HG03378 (cell line): Measurements from ENCODE around the gene CDC42BPB.

Experiments used
- ATAC-seq: cut with Tn5 transposase; IDR thresholded peaks from one replicate; pipeline ENCODE4 v1.9.1; 2021; ENCODE audit warnings: mild to moderate bottlenecking, moderate library complexity; ENCODE audit not compliant: unreplicated experiment

Gene CDC42BPB

GRCh38 chr14:102971314-102971713 is 86.0 kb downstream of the CDC42BPB start:
- no peak for ATAC-seq

GRCh38 chr14:102970496-102970895 is 86.9 kb downstream of the CDC42BPB start:
- no peak for ATAC-seq

GRCh38 chr14:102969901-102970300 is 87.4 kb downstream of the CDC42BPB start:
- ATAC-seq: no peak

- ATAC-seq: no peak
Measured at GRCh38 chr14:102969060-102969791, 88.1 kb downstream of the CDC42BPB start.

GRCh38 chr14:102968306-102968705 is 89.0 kb downstream of the CDC42BPB start:
- ATAC-seq: no peak

GRCh38 chr14:102967506-102967795 is 89.9 kb downstream of the CDC42BPB start:
- ATAC-seq: no peak

- no peak for ATAC-seq
Measured at GRCh38 chr14:102966681-102967505, 90.5 kb downstream of the CDC42BPB start.

- no peak for ATAC-seq
Measured at GRCh38 chr14:102965971-102966655, 91.2 kb downstream of the CDC42BPB start.

GRCh38 chr14:102965282-102965681 is 92.1 kb downstream of the CDC42BPB start:
- ATAC-seq: no peak

GRCh38 chr14:102964152-102964730 is 93.1 kb downstream of the CDC42BPB start:
- ATAC-seq: no peak

- no peak for ATAC-seq
Measured at GRCh38 chr14:102962111-102962627, 95.2 kb downstream of the CDC42BPB start.

GRCh38 chr14:102958461-102958860 is 98.9 kb downstream of the CDC42BPB start:
- no peak for ATAC-seq

GRCh38 chr14:102957222-102957621 is 100.1 kb downstream of the CDC42BPB start:
- no peak for ATAC-seq

GRCh38 chr14:102955636-102956408 is 101.5 kb downstream of the CDC42BPB start:
- no peak for ATAC-seq

GRCh38 chr14:102954081-102954789 is 103.1 kb downstream of the CDC42BPB start:
- ATAC-seq: no peak

- ATAC-seq: no peak
Measured at GRCh38 chr14:102953100-102953499, 104.2 kb downstream of the CDC42BPB start.

GRCh38 chr14:102952276-102952675 is 105.1 kb downstream of the CDC42BPB start:
- ATAC-seq: no peak

- ATAC-seq: no peak
Measured at GRCh38 chr14:102951799-102952198, 105.5 kb downstream of the CDC42BPB start.

GRCh38 chr14:102951034-102951433 is 106.3 kb downstream of the CDC42BPB start:
- ATAC-seq: no peak
